Rectal smooth muscle tissue (tissue), 1 donor: ENCODE measurements around the gene GPR82.
"Not testable (repeated sequence)": the region's sequence is repeated elsewhere in the genome, so short reads cannot be mapped to it uniquely, and the experiment has no call there.

Experiments used
- H3K27ac ChIP-seq: one replicate; pipeline ENCODE4 v1.7.0; 2013; ENCODE audit warnings: low read depth, low read length, inconsistent platforms
- H3K27me3 ChIP-seq: one replicate; pipeline ENCODE4 v1.7.0; 2013; ENCODE audit warnings: low read length; ENCODE audit not compliant: control insufficient read depth, insufficient read depth
- H3K36me3 ChIP-seq: one replicate; pipeline ENCODE4 v1.7.0; 2013; ENCODE audit warnings: low read length; ENCODE audit not compliant: control insufficient read depth, insufficient read depth
- H3K4me1 ChIP-seq: one replicate; pipeline ENCODE4 v1.7.0; 2013; ENCODE audit warnings: low read length; ENCODE audit not compliant: control insufficient read depth, insufficient read depth
- H3K4me3 ChIP-seq: one replicate; pipeline ENCODE4 v1.7.0; 2013; ENCODE audit warnings: low read length
- H3K9ac ChIP-seq: one replicate; pipeline ENCODE4 v1.7.0; 2013; ENCODE audit warnings: low read length

GPR82 gene

DNA sequence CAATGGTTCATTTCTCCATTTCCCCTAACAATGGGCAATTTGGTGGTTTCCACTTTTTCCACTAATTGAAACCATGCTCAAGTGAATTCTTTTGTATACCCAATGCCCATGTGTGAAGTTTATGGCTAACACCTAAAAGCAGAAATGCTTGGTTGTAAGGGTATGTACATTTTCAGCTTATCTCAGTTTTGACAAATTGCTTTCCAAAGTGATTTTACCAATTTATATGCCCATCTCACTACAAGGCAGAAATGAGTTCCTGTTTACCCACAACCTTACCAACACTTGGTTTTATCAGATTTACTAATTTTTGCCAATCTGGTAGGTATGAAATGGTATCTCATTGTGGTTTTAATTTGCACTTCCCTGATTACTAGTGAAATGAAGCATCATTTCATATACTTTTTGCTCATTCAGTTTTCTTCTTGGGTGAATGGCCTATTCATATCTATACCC, 20.4 kb upstream of the GPR82 start:
- H3K9ac ChIP-seq, result no peak overlapping the region
- H3K27ac ChIP-seq, result no peak overlapping the region
- H3K27me3 ChIP-seq, result no peaks in the 10 kb centered on the region
- no peak overlapping the region for H3K4me3 ChIP-seq
- H3K36me3 ChIP-seq, result no peaks in the 10 kb centered on the region
- H3K4me1 ChIP-seq, result no peaks in the 10 kb centered on the region

DNA sequence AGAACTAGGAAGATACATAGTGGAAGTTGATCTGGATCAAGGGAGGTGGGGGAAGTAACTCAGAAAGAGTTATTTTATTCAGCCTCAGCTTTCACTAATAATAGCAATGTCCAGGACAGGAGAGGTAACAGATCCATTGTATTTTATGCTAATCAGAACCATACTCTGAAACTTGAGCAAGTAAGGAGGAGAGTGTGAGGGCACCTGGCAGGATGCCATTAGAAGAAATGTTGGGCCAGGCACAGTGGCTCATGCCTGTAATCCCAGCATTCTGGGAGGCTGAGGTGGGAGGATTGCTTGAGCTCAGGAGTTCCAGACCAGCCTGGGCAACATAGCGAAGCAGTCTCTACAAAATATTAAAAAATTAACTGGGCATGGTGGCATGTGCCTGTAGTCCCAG, 18.9 kb upstream of the GPR82 start:
- Histone ChIP-seq H3K9ac (no peak overlapping the region), H3K36me3 (no peaks in the 10 kb centered on the region), H3K4me1 (no peaks in the 10 kb centered on the region), H3K4me3 (no peak overlapping the region), H3K27ac (no peak overlapping the region), H3K27me3 (no peaks in the 10 kb centered on the region)

DNA sequence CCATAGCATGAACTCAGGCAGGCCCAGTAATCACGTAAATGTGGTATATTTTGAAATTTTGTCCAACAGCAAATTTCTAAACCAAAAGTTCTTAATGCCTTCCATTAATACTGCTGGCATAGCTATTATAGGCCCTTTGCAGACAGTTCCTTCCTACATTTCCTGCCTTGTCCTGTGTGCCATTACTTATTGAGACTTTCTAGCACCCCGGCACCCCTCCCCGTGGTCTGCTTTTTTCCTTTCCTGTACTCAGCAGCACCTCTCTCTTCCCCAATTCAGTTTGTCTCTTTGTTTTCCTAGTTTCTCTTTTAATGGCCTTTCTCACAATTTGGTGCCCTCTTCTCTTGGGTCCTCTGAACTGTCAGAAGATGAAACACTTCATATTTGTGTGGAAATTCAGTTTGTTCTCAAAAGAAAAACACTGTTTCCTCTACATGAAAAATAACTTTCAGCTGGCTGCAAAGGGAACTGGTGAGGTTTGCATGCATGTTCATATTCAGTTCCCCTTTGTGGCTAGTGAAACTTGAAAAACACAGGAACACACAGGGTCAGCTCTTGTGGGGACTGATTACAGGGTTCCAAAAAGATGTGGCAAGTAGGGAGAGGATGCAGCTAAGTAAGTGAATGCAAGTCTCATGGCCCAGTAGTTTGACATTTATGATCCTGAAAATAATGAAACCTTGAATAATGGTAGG, 18.2 kb upstream of the GPR82 start:
- H3K27me3 ChIP-seq, result no peaks in the 10 kb centered on the region
- H3K4me3 ChIP-seq, result no peak overlapping the region
- no peak overlapping the region for H3K9ac ChIP-seq
- H3K27ac ChIP-seq, result no peak overlapping the region
- H3K36me3 ChIP-seq, result no peaks in the 10 kb centered on the region
- H3K4me1 ChIP-seq, result no peaks in the 10 kb centered on the region

DNA sequence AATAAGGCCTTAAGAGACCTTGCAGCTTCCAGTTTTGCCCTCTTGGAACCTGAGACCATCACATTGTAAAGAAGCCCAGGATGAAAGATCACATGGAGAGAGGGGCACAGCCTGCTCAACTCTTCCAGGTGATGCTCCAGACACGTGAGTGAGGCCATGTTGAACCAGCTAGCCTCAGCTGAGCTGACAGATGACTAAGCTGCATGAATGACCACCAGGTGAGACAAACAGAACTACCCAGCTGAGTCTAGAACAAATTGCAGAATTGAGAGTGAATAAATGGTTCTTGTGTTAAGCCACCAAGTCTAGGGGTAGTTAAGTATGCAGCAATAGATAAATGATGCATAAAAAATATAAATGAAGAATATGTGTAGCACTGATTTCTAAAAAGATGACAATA, 16.8 kb upstream of the GPR82 start:
- H3K4me1 ChIP-seq, result no peaks in the 10 kb centered on the region
- H3K27me3 ChIP-seq, result no peaks in the 10 kb centered on the region
- H3K27ac ChIP-seq, result no peak overlapping the region
- no peak overlapping the region for H3K4me3 ChIP-seq
- no peak overlapping the region for H3K9ac ChIP-seq
- no peaks in the 10 kb centered on the region for H3K36me3 ChIP-seq

DNA sequence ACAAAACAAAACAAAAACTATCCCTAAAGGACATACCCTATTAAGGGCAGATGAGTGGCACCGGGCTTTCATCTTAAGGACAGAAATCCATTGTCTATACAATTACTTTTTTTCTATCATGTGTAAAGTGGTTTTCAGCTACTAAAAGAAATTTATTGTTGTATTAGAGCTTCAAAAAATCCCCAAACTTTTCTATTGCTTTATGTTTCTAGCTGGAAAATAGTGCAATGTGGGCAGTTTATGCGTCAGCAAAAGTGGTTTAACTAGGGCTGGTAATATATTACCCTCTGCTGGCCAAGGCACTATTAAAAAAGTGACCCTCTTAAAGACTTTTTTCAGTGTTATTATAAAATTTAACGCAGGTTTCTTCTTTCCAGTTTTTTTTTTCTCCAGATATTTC, 15.5 kb upstream of the GPR82 start:
- Histone ChIP-seq H3K27ac (no peak overlapping the region), H3K27me3 (no peaks in the 10 kb centered on the region), H3K4me3 (no peak overlapping the region), H3K36me3 (no peaks in the 10 kb centered on the region), H3K4me1 (no peaks in the 10 kb centered on the region), H3K9ac (no peak overlapping the region)

DNA sequence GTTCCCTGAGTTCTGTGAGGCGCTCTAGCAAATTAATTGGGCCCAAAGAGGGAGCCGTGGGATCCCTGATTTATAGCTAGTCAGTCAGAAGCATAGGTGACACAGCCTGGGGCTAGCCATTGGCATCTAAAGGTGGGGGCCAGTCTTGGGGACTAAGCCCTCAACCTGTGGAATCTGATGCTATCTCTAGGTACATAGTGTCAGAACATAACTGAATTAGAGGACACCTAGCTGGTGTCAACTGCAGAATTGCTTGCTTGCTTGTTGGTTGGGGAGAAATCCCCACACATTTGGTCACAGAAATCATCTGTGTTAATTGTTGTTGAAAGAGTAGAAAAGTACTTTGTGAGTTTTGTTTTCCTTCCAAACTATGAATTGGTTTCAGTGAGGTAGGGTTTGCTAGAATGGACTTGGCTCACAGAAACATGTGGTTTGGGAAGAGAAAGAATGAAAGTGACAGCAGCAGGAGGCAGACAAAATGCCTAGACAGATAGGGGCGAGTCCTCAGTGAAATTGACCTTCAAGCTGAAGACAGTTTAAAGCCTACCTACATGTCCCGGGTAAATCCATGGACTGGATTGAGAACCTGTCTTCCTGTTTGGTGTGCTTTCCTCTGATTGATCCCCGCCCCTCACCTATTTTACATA, 12.8 kb upstream of the GPR82 start:
- Histone ChIP-seq H3K27ac (no peak overlapping the region), H3K4me3 (no peak overlapping the region), H3K9ac (no peak overlapping the region), H3K4me1 (no peaks in the 10 kb centered on the region), H3K27me3 (no peaks in the 10 kb centered on the region), H3K36me3 (no peaks in the 10 kb centered on the region)

DNA sequence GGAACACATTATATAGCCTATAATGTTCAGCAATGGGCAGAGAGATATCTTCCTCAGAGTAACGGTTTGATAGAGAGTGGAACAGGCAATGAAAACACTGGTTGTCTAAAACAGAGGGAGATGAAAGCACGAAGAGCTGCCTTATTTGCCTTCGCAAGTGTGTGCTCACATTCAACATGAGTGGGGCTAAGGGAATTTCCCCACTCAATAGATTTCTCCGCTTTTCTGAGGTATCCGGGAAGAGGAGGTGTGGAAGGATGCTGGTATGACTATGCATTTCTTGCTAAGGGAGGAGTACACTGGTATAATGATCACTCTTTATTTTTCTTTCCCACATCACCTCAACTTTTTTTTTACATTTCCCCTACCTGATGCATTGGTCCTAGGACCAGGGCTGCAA, 7.8 kb upstream of the GPR82 start:
- H3K36me3 ChIP-seq, result no peaks in the 10 kb centered on the region
- H3K27ac ChIP-seq, result no peak overlapping the region

DNA sequence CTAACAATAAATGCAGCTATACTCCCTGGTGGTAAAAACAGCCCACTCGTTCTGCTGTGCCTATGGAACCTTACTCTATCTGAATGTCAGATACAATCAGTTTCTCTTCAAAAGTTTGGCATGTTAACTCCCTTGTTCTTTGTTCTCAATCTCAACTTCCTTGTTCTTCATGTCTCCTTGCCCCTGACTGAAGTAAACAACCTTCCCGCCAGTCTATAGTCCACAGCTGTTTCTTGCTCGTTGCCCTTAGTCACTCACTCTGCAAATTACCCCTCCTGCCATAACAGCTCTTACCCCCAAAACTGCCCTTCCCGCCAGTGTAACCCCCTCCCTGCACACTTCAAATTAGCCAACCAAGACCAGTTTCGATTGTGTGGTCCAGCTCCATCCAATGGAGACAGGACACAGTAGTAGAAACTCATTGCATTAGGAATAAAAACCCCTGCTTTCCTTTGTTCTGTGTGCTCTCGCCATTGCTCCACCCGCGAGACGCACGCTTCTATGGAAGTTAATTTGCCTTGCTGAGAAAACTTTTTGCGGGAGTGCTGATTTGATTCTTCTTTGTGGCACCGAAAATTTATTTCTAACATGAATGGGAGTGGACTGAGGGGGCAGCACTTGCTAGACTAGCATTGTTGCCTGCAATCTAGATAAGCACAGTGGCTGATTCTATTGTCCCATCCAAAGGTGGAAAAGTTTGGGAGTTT, 7.1 kb upstream of the GPR82 start:
- Histone ChIP-seq H3K4me1 (no peaks in the 10 kb centered on the region), H3K27ac (no peak overlapping the region), H3K9ac (no peak overlapping the region), H3K4me3 (no peak overlapping the region), H3K36me3 (no peaks in the 10 kb centered on the region), H3K27me3 (no peaks in the 10 kb centered on the region)

More for the DNA sequence above, 7.8 kb upstream of the GPR82 start:
- no peak overlapping the region for H3K4me3 ChIP-seq
- no peaks in the 10 kb centered on the region for H3K27me3 ChIP-seq
- no peak overlapping the region for H3K9ac ChIP-seq
- H3K4me1 ChIP-seq, result no peaks in the 10 kb centered on the region

DNA sequence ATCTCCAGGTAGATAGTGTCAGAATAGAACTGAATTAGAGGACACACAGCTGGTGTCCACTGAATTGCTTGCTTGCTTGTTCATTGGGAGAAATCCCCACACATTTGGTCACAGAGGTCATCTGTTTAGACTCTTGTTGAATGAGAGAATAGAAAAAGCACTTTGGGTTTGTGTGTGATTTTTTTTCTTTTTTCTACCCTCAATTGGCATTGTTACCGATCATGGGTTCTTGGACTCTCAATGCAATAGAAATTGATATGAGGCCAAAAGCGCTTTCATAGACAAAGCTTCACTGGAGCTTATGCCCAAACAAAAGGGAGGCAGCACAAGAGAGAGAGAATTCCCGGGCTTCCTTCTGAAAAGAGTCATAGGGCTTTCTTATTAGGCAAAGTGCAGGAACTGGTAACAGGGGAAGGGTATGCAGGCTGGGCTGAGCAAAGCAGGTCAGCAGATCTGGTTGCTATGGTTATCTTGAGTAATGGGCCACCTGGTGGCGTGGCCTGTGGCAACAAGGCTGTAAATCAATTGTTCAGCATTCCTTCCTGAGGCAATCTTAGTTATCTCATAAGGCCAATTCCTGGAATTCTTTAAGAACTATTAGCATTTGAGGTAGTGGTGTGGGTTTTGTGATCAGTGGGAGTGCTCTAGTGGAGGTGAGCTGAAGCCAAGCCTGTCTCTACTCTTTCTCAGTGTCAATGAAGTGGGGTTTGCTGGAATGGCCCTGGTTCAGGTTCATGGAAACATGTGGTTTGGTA, 5.3 kb upstream of the GPR82 start:
- Histone ChIP-seq H3K27ac (no peak overlapping the region), H3K27me3 (no peaks in the 10 kb centered on the region), H3K4me1 (no peaks in the 10 kb centered on the region), H3K9ac (no peak overlapping the region), H3K36me3 (no peaks in the 10 kb centered on the region), H3K4me3 (no peak overlapping the region)

DNA sequence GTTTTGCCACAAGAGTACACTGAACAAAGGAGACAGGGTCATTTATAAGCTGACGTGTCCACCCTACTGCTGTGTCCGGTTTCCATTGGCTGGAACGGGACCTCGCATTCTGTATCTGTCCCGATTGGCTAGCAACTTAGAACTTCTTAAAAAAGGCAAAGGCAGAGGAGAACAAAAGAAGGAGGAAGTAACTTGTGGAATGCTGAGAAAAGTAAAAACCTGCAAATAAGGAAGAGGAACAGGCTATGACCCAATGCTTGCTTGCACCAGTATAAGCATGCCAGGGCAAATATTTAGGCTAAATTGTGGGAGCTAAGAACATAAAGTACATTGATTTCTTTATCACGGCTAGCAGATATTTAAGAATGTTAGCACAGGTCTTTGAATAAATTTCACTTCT, 4.4 kb upstream of the GPR82 start:
- not testable (repeated sequence) for H3K27me3 ChIP-seq, H3K4me3 ChIP-seq, H3K9ac ChIP-seq, H3K4me1 ChIP-seq, H3K27ac ChIP-seq, H3K36me3 ChIP-seq

DNA sequence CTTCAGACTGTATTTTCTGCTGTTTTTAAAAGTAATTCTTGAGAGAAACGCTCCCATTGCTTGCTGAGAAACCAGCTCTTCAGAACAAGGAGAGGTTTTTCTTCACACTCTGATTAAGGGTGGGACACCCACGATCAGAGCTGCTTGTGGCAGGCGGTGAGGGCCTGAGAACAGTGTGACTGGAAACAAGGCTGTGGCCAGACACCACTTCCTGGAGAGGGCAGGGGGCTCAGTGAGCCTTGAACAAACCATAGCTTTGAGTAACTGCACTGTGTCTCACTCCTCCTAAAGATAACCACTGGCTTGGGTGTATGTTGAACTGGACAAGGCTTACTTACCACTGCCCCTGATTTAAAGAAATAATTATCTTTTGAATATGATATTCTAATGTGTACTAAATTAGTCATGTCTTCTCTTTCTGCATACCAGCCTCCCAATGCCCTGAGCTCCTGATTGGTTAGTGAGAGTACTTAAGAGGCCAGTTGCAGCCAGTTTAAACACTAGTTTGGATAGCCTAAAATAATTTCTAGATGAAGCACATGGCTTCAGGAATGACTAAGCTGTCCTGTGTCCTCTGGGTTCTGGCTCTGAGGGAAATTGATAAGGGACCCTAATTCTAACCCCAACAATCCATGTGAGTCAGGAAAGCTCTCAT, 3.7 kb upstream of the GPR82 start:
- no peaks in the 10 kb centered on the region for H3K4me1 ChIP-seq
- H3K9ac ChIP-seq, result no peak overlapping the region
- H3K27ac ChIP-seq, result no peak overlapping the region
- H3K36me3 ChIP-seq, result no peaks in the 10 kb centered on the region
- H3K4me3 ChIP-seq, result no peak overlapping the region
- H3K27me3 ChIP-seq, result no peaks in the 10 kb centered on the region

DNA sequence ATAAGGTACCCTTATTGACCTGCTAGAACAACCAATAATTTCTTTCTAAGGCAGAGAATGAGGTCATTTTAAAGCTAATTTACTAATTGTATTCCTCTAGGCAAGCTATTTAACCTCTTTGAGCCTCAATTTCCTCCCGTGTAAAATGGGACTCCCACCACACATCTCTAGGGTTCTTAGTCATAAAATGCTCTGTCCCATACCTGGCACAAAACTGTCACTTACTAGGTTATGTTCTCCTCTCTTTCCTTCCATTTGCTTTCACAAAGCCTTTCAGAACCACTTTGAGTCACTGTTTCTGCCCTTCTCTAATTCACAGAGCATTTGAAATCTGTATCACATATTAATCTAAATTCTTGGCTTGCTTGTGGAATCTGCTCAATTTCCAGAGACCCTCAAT, 2.4 kb upstream of the GPR82 start:
- Histone ChIP-seq H3K4me1 (no peaks in the 10 kb centered on the region), H3K4me3 (no peak overlapping the region), H3K9ac (no peak overlapping the region), H3K27me3 (no peaks in the 10 kb centered on the region), H3K27ac (no peak overlapping the region), H3K36me3 (no peaks in the 10 kb centered on the region)
